HG03354 (cell line): Measurements from ENCODE around the gene MRI1.

Source experiments
- ATAC-seq: cut with Tn5 transposase; IDR thresholded peaks from one replicate; pipeline ENCODE4 v1.9.1; 2021; ENCODE audit warnings: mild to moderate bottlenecking; ENCODE audit not compliant: unreplicated experiment, poor library complexity, severe bottlenecking

MRI1 gene

DNA sequence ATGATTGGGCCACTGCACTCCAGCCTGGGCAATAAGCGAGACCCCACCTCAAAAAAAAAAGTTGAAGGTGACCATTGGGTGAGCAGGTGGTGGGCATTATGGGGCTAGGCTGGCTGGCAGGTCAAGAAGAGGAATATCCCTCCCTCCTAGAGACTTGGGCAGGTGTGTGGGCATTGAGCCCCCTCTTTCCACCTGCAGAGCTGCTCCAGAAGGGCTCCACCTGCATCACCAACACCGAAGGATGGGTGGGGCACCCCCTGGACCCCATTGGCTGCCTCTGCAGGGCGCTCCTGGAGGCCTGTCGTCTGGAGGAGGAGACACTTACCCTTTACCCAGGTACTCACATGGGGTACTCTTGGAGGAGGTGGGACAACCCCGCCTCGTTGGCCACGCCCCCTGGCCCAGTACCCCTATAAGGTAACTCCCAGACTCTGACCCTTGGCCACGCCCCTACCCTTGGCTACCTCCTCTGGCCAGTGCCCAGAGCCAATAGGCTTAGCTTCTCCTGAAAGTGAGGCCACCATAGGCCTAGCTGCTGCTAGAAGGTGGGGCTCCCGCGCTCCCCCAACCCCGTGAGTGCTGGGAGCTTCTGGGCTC, 52.8 kb downstream of the MRI1 start:
- ATAC-seq = no peak

DNA sequence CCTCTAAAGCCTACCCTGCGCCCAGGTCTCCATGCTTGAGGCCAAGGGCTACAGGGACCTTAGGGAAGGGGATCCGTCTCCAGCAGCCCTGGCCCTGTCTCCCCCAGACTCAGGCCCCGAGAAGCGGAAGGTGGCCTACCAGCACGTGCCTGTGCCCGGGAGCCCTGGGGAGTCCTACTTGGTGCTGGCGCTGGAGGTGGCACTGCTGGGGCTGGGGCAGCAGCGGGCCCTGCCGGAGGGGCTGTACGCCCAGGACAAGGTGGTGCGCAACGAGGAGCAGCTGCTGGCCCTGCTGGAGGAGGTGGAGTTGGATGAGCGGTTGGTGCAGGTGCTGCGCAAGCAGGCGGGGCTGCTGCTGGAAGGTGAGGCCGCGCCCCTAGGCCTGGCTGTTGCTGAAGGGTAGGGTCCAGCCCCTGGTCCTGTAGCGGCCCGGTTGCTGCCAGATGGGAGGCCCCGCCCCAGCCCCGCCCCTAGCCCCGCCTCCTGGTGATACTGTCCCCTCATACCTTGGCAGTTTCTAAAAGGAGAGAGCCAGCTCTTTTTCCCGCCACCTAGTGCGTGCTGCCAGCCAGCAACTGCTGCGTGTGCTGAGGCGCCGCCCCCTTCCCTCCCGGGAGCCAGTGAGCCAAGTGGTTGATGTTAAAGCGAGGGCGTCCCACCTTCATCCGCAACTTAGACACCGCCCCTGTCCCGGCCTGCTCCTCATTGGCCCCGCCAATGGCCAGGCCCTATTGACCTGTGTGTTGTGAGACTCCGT, 53.5 kb downstream of the MRI1 start:
- no peak for ATAC-seq

DNA sequence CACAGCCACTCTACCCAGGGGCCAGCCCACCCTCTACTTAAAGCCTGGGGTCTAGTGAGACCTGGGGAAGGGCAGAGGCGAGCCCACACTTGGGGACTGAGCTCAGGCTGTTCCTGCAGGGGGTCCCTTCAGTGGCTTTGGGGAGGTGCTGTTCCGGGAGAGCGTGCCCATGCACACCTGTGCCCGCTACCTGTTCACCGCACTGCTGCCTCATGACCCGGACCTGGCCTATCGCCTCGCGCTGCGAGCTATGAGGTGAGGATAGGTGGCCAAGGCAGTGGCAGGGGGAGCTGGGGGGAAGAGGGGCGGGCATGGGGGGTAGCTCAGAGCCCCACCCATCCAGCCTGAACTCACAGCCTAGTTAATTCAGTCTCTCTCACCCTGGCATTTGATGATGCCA, 54.9 kb downstream of the MRI1 start:
- no peak for ATAC-seq

DNA sequence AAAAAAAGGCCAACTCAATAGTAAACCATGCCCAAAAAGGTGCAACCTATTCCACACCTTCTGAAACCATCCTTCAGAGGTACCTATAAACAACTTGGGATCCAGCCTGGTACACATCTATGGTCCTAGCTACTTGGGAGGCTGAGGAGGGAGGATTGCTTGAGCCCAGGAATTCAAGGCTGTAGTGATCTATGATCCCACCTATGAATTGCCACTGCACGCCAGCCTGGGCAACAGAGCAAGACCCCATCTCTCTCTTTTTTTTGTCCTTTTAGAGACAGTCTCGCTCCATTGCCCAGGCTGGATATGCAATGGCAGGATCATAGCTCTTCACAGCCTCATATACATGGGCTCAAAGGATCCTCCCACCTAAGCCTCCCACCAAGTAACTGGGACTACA, 57.0 kb downstream of the MRI1 start:
- ATAC-seq = no peak

DNA sequence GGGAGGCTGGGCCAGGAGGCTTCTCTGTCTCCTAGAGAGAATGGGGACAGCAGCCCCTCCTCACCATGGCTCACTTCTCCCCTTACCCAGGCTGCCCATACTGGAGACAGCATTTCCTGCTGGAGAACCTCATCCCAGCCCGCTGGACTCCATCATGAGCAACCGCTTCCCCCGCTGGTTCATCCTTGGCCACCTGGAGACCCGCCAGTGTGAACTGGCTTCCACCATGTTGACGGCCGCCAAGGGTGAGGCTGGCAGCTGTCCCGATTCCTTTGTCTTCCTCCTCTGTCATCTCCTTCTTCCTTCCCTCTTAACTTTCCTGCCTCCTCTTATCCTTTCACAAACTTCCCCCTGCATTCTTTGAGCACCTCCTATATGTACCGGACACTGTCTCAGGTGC, 58.9 kb downstream of the MRI1 start:
- no peak for ATAC-seq
